HG03064 (cell line): Measurements from ENCODE around the gene JUND.

Source experiments
- ATAC-seq: cut with Tn5 transposase; IDR thresholded peaks from one replicate; pipeline ENCODE4 v1.9.1; 2021; ENCODE audit warnings: low read depth; ENCODE audit not compliant: unreplicated experiment

JUND gene

GRCh38 chr19:18291590-18292461 is 10.4 kb upstream of the JUND start:
- no peak for ATAC-seq

GRCh38 chr19:18291019-18291524 is 9.7 kb upstream of the JUND start:
- no peak for ATAC-seq

GRCh38 chr19:18290302-18291018 is 9.0 kb upstream of the JUND start:
- ATAC-seq: no peak

GRCh38 chr19:18289471-18290301 is 8.3 kb upstream of the JUND start:
- ATAC-seq: no peak

- ATAC-seq: no peak
Observed at GRCh38 chr19:18287836-18288772, 6.7 kb upstream of the JUND start.

GRCh38 chr19:18286973-18287635 is 5.7 kb upstream of the JUND start:
- no peak for ATAC-seq

- ATAC-seq: no peak
Observed at GRCh38 chr19:18284712-18285360, 3.4 kb upstream of the JUND start.

GRCh38 chr19:18283338-18283737 is 1.9 kb upstream of the JUND start:
- ATAC-seq: no peak

GRCh38 chr19:18282788-18283141 is 1.3 kb upstream of the JUND start:
- ATAC-seq: no peak

GRCh38 chr19:18282021-18282787 is 782 bp upstream of the JUND start:
- peak; percentile 17 for ATAC-seq

GRCh38 chr19:18280247-18281081 is 958 bp downstream of the JUND start:
- ATAC-seq: no peak

- ATAC-seq: no peak
Observed at GRCh38 chr19:18279516-18280246, 1.7 kb downstream of the JUND start.

GRCh38 chr19:18279266-18279515 is 2.2 kb downstream of the JUND start:
- no peak for ATAC-seq

- ATAC-seq: no peak
Observed at GRCh38 chr19:18278521-18279265, 2.7 kb downstream of the JUND start.

- ATAC-seq: no peak
Observed at GRCh38 chr19:18274781-18275356, 6.6 kb downstream of the JUND start.
